Peyer's patch (tissue), 4 donors: ENCODE data around the gene IFNW1. TPM values are rescaled to one million over a fixed set of nuclear protein-coding genes. Genes with fewer than 3 reads are reported as not detected.
"Not testable (repeated sequence)": the region's sequence is repeated elsewhere in the genome, so short reads cannot be mapped to it uniquely, and the experiment has no call there.

Experiments
- DNase-seq, 3 donors: peaks; one replicate each; pipeline ENCODE4 v3.0.0-alpha.2; 2017 to 2019
- H3K27ac ChIP-seq, 4 donors: fragments of 200-600 bp; sonication (generic); one replicate each; pipeline ENCODE4 v1.5.1; 2016 to 2019
- H3K27me3 ChIP-seq, 2 donors: fragments of 200-600 bp; sonication (generic); one replicate each; pipeline ENCODE4 v1.5.1; 2019
- H3K36me3 ChIP-seq, 3 donors: fragments of 200-600 bp; sonication (generic); one replicate each; pipeline ENCODE4 v1.5.1; 2016 to 2019
- H3K4me1 ChIP-seq, 4 donors: fragments of 200-600 bp; sonication (generic); one replicate each; pipeline ENCODE4 v1.5.1; 2016 to 2019
- H3K4me3 ChIP-seq, 4 donors: fragments of 200-600 bp; sonication (generic); 1 replicate in 3 of 4; 2 replicates in 1 of 4; pipeline ENCODE4 v1.5.1; 2016 to 2019; ENCODE audit warnings: mild to moderate bottlenecking in 1 of 4
- H3K9me3 ChIP-seq, 4 donors: fragments of 200-600 bp; sonication (generic); one replicate each; pipeline ENCODE4 v1.5.1; 2016 to 2019; ENCODE audit warnings: mild to moderate bottlenecking in 1 of 4
- CTCF ChIP-seq, 6 experiments: fragments of 450-650 bp in 4 of 6; fragments of 200-600 bp in 2 of 6; sonication (generic) in 1 of 6; IDR thresholded peaks; one replicate each; pipeline ENCODE4 v1.5.1; 2017 to 2019; ENCODE audit warnings: antibody characterized with exemption in 6 of 6, mild to moderate bottlenecking in 3 of 6, moderate library complexity in 1 of 6
- POLR2A ChIP-seq, 2 donors: fragments of 450-650 bp; IDR thresholded peaks; one replicate each; pipeline ENCODE4 v1.5.1; 2017; ENCODE audit warnings: antibody characterized with exemption in 2 of 2, mild to moderate bottlenecking in 2 of 2, moderate library complexity in 2 of 2
- total RNA-seq, 4 donors: library from RNA; depleted of rRNA; stranded (reverse); fragments of >200 nt; gene quantifications; one replicate each; pipeline ENCODE4 v1.1.0, GENCODE V29; 2016

IFNW1 gene
- total RNA-seq = not detected

DNA sequence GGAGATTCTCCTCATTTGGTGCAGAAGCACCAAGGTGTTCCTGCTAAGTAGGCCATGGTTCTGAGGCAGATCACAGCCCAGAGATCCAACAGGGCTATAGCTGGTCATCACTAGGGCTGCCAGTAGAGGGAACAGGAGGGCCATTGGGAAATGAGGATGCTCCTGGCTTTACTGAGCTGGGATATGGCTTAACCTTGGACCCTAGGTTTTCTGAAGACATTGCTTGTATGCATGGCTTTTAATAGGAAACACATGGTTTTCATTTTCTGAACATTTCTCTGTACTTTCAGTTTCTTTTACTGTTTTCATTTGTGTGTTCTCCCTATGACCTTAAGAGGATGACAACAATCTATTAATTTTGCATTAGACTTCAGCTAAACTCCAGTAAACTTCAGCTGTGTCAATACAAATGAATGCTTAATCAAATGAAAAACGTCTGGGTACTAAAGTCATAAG is at the start of gene IFNW1:
Gene IFNW1 (minus strand): TSS at position 406 of the 456 bp plus-strand sequence. CDS start 262 bp downstream, at position 144.
- no peaks in the 10 kb centered on the region for H3K4me1 ChIP-seq
- no peaks in the 10 kb centered on the region for H3K36me3 ChIP-seq
- no peak within 1 kb of the TSS for H3K27ac ChIP-seq
- no peak within 1 kb of the TSS for H3K4me3 ChIP-seq
- no peaks in the 10 kb centered on the region for H3K27me3 ChIP-seq
- no peak for TF ChIP-seq POLR2A (IDR thresholded peaks at IDR 0.05)
- no peak for TF ChIP-seq CTCF (IDR thresholded peaks at IDR 0.05)
- no peak for DNase-seq
- no peaks in the 10 kb centered on the region for H3K9me3 ChIP-seq

DNA sequence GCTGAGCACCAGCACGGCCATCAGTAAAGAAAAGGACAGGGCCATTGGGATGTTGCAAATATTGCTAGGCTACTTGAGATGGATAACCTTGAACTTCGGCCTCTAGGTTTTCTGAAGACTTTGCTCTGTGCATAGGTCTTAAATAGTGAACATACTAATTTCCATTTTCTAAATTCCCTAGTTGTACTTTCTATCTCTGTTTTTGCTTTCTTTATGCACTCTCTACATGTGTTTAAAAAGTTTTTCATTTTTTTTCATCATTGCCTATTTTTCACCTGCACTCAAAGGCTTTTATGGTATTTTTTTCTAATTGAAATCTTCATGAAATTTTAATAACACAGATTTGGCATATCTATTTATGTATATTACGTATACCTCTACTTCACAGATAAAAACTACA is 45.9 kb upstream of the IFNW1 start, which contains the start of gene IFNA4:
Gene IFNA4 (minus strand): TSS at position 101 of the 400 bp plus-strand sequence. CDS start 56 bp downstream, at position 45.
- H3K9me3 ChIP-seq, H3K27me3 ChIP-seq, H3K4me3 ChIP-seq, H3K27ac ChIP-seq, DNase-seq, H3K4me1 ChIP-seq, H3K36me3 ChIP-seq: not testable (repeated sequence)

- H3K27ac ChIP-seq, H3K27me3 ChIP-seq, H3K4me1 ChIP-seq, H3K9me3 ChIP-seq, H3K4me3 ChIP-seq, H3K36me3 ChIP-seq, DNase-seq: not testable (repeated sequence)
- peak in 2 of 6 experiments; percentile 18 to 32 for TF ChIP-seq CTCF (IDR thresholded peaks at IDR 0.05)
Measured at GRCh38 chr9:21182810-21183736, 41.4 kb upstream of the IFNW1 start.

- Histone ChIP-seq H3K4me3 (no peak overlapping the region), H3K9me3 (no peaks in the 10 kb centered on the region), H3K27ac (no peak overlapping the region), H3K4me1 (no peaks in the 10 kb centered on the region), H3K27me3 (no peaks in the 10 kb centered on the region), H3K36me3 (no peaks in the 10 kb centered on the region)
- TF ChIP-seq POLR2A (IDR thresholded peaks at IDR 0.05) = no peak
- no peak for TF ChIP-seq CTCF (IDR thresholded peaks at IDR 0.05)
- DNase-seq = no peak
Measured at GRCh38 chr9:21174671-21175070, 33.0 kb upstream of the IFNW1 start.

- no peak for DNase-seq
- Histone ChIP-seq H3K4me1 (no peaks in the 10 kb centered on the region), H3K36me3 (no peaks in the 10 kb centered on the region), H3K27me3 (no peaks in the 10 kb centered on the region), H3K4me3 (no peak overlapping the region), H3K9me3 (no peaks in the 10 kb centered on the region), H3K27ac (no peak overlapping the region)
- TF ChIP-seq CTCF (IDR thresholded peaks at IDR 0.05) = no peak
- TF ChIP-seq POLR2A (IDR thresholded peaks at IDR 0.05) = no peak
Measured at GRCh38 chr9:21172156-21172555, 30.5 kb upstream of the IFNW1 start.

- no peak overlapping the region for H3K27ac ChIP-seq
- TF ChIP-seq CTCF (IDR thresholded peaks at IDR 0.05) (no peak), POLR2A (IDR thresholded peaks at IDR 0.05) (no peak)
Measured at GRCh38 chr9:21171351-21171750, 29.7 kb upstream of the IFNW1 start.

GRCh38 chr9:21166560-21166959 is 24.9 kb upstream of the IFNW1 start, which contains the start of gene IFNA21:
Gene IFNA21, minus strand, starts transcription at chr9:21166660. Its CDS starts 48 bp downstream, at chr9:21166612.
- not testable (repeated sequence) for H3K4me1 ChIP-seq, DNase-seq, H3K36me3 ChIP-seq, H3K4me3 ChIP-seq, H3K27ac ChIP-seq, H3K27me3 ChIP-seq, H3K9me3 ChIP-seq

More at GRCh38 chr9:21171351-21171750, 29.7 kb upstream of the IFNW1 start:
- H3K27me3 ChIP-seq = no peaks in the 10 kb centered on the region
- H3K4me1 ChIP-seq = no peaks in the 10 kb centered on the region
- no peak overlapping the region for H3K4me3 ChIP-seq
- no peaks in the 10 kb centered on the region for H3K9me3 ChIP-seq
- DNase-seq = no peak
- no peaks in the 10 kb centered on the region for H3K36me3 ChIP-seq
